ENCODE measurements around the gene OMA1.

Gene OMA1

DNA sequence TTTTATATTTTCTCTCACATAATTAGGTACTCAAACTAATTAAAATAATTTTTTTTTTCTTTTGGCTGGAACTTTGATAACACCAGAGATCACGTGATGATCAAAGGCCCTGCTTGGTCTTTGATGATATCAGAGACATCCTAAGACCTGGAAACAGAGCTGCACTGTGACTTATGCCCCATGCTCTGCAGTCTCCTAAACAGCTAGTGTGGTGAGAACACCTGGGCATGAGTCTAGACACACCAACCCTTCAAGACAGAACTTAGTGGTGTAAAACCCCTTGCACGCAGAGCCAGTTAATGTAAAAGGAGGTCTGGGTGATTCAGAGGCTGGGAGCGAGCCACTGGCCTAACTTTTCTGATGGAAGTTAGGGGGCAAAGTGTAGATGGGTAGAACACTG lies 70.3 kb downstream of the OMA1 start (continued):
- TF ChIP-seq, protein P1, sequence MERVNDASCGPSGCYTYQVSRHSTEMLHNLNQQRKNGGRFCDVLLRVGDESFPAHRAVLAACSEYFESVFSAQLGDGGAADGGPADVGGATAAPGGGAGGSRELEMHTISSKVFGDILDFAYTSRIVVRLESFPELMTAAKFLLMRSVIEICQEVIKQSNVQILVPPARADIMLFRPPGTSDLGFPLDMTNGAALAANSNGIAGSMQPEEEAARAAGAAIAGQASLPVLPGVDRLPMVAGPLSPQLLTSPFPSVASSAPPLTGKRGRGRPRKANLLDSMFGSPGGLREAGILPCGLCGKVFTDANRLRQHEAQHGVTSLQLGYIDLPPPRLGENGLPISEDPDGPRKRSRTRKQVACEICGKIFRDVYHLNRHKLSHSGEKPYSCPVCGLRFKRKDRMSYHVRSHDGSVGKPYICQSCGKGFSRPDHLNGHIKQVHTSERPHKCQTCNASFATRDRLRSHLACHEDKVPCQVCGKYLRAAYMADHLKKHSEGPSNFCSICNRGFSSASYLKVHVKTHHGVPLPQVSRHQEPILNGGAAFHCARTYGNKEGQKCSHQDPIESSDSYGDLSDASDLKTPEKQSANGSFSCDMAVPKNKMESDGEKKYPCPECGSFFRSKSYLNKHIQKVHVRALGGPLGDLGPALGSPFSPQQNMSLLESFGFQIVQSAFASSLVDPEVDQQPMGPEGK (CRISPR knock-in tag; IDR thresholded peaks at IDR 0.05; ENCODE audit: borderline replicate concordance) = no peak
- no peak for TF ChIP-seq ARNTL (CRISPR knock-in tag; IDR thresholded peaks at IDR 0.05; ENCODE audit: borderline replicate concordance, low read depth)
- no peak for TF ChIP-seq SNAI2 (CRISPR knock-in tag; IDR thresholded peaks at IDR 0.05)
- no peak for TF ChIP-seq ESRRG (CRISPR knock-in tag; IDR thresholded peaks at IDR 0.05)

DNA sequence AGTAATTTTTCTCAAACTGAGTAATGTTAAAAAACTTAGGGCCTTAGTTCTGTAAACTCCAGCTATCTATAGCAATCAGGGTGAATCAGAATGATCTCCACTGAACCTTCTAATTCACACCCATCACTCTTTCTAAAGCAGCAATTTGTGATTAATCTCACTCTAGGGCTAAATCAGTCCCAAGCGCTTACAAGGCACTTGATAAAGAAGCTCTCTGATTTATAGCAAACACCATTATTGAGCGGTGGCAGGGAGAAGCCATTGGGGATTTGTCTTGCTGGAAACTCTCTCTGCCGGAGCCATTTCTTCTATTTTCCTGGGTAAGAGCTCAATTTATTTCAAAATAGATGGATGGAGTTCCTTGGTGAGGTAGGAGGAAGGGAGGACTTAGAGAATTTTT lies 77.0 kb downstream of the OMA1 start:
- ATAC-seq = no peak

DNA sequence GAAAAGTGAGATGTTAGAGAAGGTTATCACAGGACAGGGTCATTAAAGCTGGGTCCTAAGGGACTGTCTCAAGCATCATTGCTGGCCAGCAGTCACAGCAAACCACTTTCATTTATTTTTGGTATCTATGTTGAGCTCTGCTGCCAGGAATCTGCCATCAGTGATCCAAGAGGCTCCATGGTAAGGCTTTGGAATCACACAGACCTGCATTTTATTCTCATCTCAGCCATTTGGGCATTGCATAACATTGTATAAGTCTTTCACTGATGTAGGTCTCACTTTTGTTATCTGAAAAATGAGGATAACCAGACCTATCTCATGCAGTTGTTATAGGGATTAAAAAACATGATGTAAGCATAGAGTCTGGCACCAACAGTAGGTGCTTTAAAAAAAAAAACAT lies 77.5 kb downstream of the OMA1 start:
- ATAC-seq = no peak

More for the DNA sequence above, 77.0 kb downstream of the OMA1 start:
- TF ChIP-seq BACH2 (CRISPR knock-in tag; IDR thresholded peaks at IDR 0.05; ENCODE audit: borderline replicate concordance) (no peak), ARNTL (CRISPR knock-in tag; IDR thresholded peaks at IDR 0.05; ENCODE audit: borderline replicate concordance, low read depth) (no peak), GLIS3 (CRISPR knock-in tag; IDR thresholded peaks at IDR 0.05) (no peak), ZNF8 (CRISPR knock-in tag; IDR thresholded peaks at IDR 0.05) (no peak), TCF4 (CRISPR knock-in tag; IDR thresholded peaks at IDR 0.05; ENCODE audit: borderline replicate concordance) (no peak), ZC3H10 (CRISPR knock-in tag; IDR thresholded peaks at IDR 0.05) (no peak), ISL1 (CRISPR knock-in tag; IDR thresholded peaks at IDR 0.05) (no peak), RARB (CRISPR knock-in tag; IDR thresholded peaks at IDR 0.05) (no peak), ZFP30 (CRISPR knock-in tag; IDR thresholded peaks at IDR 0.05) (no peak)
- TF ChIP-seq, protein P2, sequence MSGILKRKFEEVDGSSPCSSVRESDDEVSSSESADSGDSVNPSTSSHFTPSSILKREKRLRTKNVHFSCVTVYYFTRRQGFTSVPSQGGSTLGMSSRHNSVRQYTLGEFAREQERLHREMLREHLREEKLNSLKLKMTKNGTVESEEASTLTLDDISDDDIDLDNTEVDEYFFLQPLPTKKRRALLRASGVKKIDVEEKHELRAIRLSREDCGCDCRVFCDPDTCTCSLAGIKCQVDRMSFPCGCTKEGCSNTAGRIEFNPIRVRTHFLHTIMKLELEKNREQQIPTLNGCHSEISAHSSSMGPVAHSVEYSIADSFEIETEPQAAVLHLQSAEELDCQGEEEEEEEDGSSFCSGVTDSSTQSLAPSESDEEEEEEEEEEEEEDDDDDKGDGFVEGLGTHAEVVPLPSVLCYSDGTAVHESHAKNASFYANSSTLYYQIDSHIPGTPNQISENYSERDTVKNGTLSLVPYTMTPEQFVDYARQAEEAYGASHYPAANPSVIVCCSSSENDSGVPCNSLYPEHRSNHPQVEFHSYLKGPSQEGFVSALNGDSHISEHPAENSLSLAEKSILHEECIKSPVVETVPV (CRISPR knock-in tag; IDR thresholded peaks at IDR 0.05) = no peak
- TF ChIP-seq, protein P1 (CRISPR knock-in tag; IDR thresholded peaks at IDR 0.05; ENCODE audit: borderline replicate concordance) = no peak
- TF ChIP-seq, protein P3, sequence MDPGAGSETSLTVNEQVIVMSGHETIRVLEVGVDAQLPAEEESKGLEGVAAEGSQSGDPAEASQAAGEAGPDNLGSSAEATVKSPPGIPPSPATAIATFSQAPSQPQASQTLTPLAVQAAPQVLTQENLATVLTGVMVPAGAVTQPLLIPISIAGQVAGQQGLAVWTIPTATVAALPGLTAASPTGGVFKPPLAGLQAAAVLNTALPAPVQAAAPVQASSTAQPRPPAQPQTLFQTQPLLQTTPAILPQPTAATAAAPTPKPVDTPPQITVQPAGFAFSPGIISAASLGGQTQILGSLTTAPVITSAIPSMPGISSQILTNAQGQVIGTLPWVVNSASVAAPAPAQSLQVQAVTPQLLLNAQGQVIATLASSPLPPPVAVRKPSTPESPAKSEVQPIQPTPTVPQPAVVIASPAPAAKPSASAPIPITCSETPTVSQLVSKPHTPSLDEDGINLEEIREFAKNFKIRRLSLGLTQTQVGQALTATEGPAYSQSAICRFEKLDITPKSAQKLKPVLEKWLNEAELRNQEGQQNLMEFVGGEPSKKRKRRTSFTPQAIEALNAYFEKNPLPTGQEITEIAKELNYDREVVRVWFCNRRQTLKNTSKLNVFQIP (CRISPR knock-in tag; IDR thresholded peaks at IDR 0.05; ENCODE audit: borderline replicate concordance, low read depth) = no peak
- TF ChIP-seq, protein P4, sequence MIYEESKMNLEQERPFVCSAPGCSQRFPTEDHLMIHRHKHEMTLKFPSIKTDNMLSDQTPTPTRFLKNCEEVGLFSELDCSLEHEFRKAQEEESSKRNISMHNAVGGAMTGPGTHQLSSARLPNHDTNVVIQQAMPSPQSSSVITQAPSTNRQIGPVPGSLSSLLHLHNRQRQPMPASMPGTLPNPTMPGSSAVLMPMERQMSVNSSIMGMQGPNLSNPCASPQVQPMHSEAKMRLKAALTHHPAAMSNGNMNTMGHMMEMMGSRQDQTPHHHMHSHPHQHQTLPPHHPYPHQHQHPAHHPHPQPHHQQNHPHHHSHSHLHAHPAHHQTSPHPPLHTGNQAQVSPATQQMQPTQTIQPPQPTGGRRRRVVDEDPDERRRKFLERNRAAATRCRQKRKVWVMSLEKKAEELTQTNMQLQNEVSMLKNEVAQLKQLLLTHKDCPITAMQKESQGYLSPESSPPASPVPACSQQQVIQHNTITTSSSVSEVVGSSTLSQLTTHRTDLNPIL (CRISPR knock-in tag; IDR thresholded peaks at IDR 0.05; ENCODE audit: low read depth) = no peak
- TF ChIP-seq, protein P5, sequence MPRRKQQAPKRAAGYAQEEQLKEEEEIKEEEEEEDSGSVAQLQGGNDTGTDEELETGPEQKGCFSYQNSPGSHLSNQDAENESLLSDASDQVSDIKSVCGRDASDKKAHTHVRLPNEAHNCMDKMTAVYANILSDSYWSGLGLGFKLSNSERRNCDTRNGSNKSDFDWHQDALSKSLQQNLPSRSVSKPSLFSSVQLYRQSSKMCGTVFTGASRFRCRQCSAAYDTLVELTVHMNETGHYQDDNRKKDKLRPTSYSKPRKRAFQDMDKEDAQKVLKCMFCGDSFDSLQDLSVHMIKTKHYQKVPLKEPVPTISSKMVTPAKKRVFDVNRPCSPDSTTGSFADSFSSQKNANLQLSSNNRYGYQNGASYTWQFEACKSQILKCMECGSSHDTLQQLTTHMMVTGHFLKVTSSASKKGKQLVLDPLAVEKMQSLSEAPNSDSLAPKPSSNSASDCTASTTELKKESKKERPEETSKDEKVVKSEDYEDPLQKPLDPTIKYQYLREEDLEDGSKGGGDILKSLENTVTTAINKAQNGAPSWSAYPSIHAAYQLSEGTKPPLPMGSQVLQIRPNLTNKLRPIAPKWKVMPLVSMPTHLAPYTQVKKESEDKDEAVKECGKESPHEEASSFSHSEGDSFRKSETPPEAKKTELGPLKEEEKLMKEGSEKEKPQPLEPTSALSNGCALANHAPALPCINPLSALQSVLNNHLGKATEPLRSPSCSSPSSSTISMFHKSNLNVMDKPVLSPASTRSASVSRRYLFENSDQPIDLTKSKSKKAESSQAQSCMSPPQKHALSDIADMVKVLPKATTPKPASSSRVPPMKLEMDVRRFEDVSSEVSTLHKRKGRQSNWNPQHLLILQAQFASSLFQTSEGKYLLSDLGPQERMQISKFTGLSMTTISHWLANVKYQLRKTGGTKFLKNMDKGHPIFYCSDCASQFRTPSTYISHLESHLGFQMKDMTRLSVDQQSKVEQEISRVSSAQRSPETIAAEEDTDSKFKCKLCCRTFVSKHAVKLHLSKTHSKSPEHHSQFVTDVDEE (CRISPR knock-in tag; IDR thresholded peaks at IDR 0.05) = no peak

More for the DNA sequence above, 77.5 kb downstream of the OMA1 start:
- TF ChIP-seq ISL1 (CRISPR knock-in tag; IDR thresholded peaks at IDR 0.05) = peak; percentile 73; the same call in 1 of the 2 replicates
- TF ChIP-seq, protein P4 (CRISPR knock-in tag; IDR thresholded peaks at IDR 0.05; ENCODE audit: low read depth) = no peak
- TF ChIP-seq ZNF565 (CRISPR knock-in tag; conservative IDR thresholded peaks at IDR 0.05; ENCODE audit: low read depth) = no peak
